Measurements from ENCODE around the gene LRP1B. TPM values are rescaled to one million over a fixed set of nuclear protein-coding genes. Genes with fewer than 3 reads are reported as not detected.

The LRP1B gene
- polyA plus RNA-seq, 1 of the 3 experiments (the other 2 are of a cell fraction): 0.28 TPM

- Histone ChIP-seq H4K20me1 (ENCODE audit: insufficient read depth) (no peaks in the 10 kb centered on the region), H3K4me3 (ENCODE audit: low read depth in 2 of 2, low read length in 1 of 2) (no peak overlapping the region), H3K36me3 (replicated peaks in 1 of 2; ENCODE audit: control insufficient read depth in 1 of 2, insufficient read depth in 2 of 2, low read length in 1 of 2) (no peaks in the 10 kb centered on the region), H3K27me3 (ENCODE audit: insufficient read depth) (no peaks in the 10 kb centered on the region), H3K4me1 (ENCODE audit: control insufficient read depth in 1 of 2, insufficient read depth in 2 of 2, low read depth in 1 of 2, low read length in 1 of 2) (no peaks in the 10 kb centered on the region), H3K9me3 (no peaks in the 10 kb centered on the region), H3K9ac (no peak overlapping the region), H3K4me2 (no peak overlapping the region), H3K79me2 (ENCODE audit: insufficient read depth) (no peaks in the 10 kb centered on the region), H3F3A (replicated peaks; ENCODE audit: insufficient read depth) (no peaks in the 10 kb centered on the region), H3K27ac (ENCODE audit: low read depth in 2 of 2, low read length in 1 of 2) (no peak overlapping the region), H2AFZ (ENCODE audit: low read depth) (no peak overlapping the region), H3K9me2 (no peaks in the 10 kb centered on the region)
- CTCF ChIA-PET: no interaction called here
- WGBS (ENCODE audit: low lambda C conversion rate): 83% methylated on average over 1 of the region's 1 CpG
- POLR2A ChIA-PET: no interaction called here
- no peak for DNase-seq
- TF ChIP-seq, protein P1, sequence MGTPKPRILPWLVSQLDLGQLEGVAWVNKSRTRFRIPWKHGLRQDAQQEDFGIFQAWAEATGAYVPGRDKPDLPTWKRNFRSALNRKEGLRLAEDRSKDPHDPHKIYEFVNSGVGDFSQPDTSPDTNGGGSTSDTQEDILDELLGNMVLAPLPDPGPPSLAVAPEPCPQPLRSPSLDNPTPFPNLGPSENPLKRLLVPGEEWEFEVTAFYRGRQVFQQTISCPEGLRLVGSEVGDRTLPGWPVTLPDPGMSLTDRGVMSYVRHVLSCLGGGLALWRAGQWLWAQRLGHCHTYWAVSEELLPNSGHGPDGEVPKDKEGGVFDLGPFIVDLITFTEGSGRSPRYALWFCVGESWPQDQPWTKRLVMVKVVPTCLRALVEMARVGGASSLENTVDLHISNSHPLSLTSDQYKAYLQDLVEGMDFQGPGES (IDR thresholded peaks at IDR 0.05; ENCODE audit: low read depth, low read length): no peak
- TF ChIP-seq FOSL2 (IDR thresholded peaks at IDR 0.05; ENCODE audit: borderline replicate concordance, low read depth) (no peak), POLR2AphosphoS5 (IDR thresholded peaks at IDR 0.05; ENCODE audit: low read depth, low read length) (no peak), ELF1 (IDR thresholded peaks at IDR 0.05) (no peak), MEF2A (IDR thresholded peaks at IDR 0.05; ENCODE audit: borderline replicate concordance, low read depth) (no peak), GABPA (IDR thresholded peaks at IDR 0.05; ENCODE audit: low read depth) (no peak), EP300 (IDR thresholded peaks at IDR 0.05; ENCODE audit: borderline replicate concordance in 1 of 2, low read depth in 1 of 2, low read length in 1 of 2) (no peak)
These were observed 295.7 kb downstream of the LRP1B start for GRCh38 chr2:141835103-141835502.

GRCh38 chr2:141828761-141829160, 302.1 kb downstream of the LRP1B start:
- no peaks in the 10 kb centered on the region for H3K4me1 ChIP-seq (ENCODE audit: control insufficient read depth in 1 of 2, insufficient read depth in 2 of 2, low read depth in 1 of 2, low read length in 1 of 2)
- H3F3A ChIP-seq (replicated peaks; ENCODE audit: insufficient read depth): no peaks in the 10 kb centered on the region
- 78% methylated on average over 6 of the region's 6 CpGs for WGBS (ENCODE audit: low lambda C conversion rate)
- CTCF ChIA-PET: interaction anchor here (0.6 kb wide), 1 partner anchor 309 kb away, joined by 3 read pairs; no protein-coding TSS in a partner anchor
- DNase-seq: no peak
- H3K9me3 ChIP-seq: no peaks in the 10 kb centered on the region
- no peaks in the 10 kb centered on the region for H4K20me1 ChIP-seq (ENCODE audit: insufficient read depth)
- no peak overlapping the region for H3K4me3 ChIP-seq (ENCODE audit: low read depth in 2 of 2, low read length in 1 of 2)
- H2AFZ ChIP-seq (ENCODE audit: low read depth): no peak overlapping the region
- H3K27ac ChIP-seq (ENCODE audit: low read depth in 2 of 2, low read length in 1 of 2): no peak overlapping the region
- POLR2A ChIA-PET: no interaction called here
- no peak overlapping the region for H3K4me2 ChIP-seq
- H3K9ac ChIP-seq: no peak overlapping the region
- H3K9me2 ChIP-seq: no peaks in the 10 kb centered on the region
- no peaks in the 10 kb centered on the region for H3K79me2 ChIP-seq (ENCODE audit: insufficient read depth)
- no peaks in the 10 kb centered on the region for H3K27me3 ChIP-seq (ENCODE audit: insufficient read depth)
- no peaks in the 10 kb centered on the region for H3K36me3 ChIP-seq (replicated peaks in 1 of 2; ENCODE audit: control insufficient read depth in 1 of 2, insufficient read depth in 2 of 2, low read length in 1 of 2)
- no peak for TF ChIP-seq EP300 (IDR thresholded peaks at IDR 0.05; ENCODE audit: borderline replicate concordance in 1 of 2, low read depth in 1 of 2, low read length in 1 of 2)
- TF ChIP-seq NRF1 (IDR thresholded peaks at IDR 0.05; ENCODE audit: low read depth, low read length): no peak
- TF ChIP-seq, protein P1 (IDR thresholded peaks at IDR 0.05; ENCODE audit: low read depth, low read length): no peak
- no peak for TF ChIP-seq NFIC (IDR thresholded peaks at IDR 0.05; ENCODE audit: borderline replicate concordance)
- TF ChIP-seq CHD2 (IDR thresholded peaks at IDR 0.05; ENCODE audit: low read length, partially characterized antibody): no peak
- no peak for TF ChIP-seq FOXJ3 (CRISPR knock-in tag; IDR thresholded peaks at IDR 0.05)
- TF ChIP-seq EZH2phosphoT487 (IDR thresholded peaks at IDR 0.05; ENCODE audit: borderline replicate concordance, low read depth): no peak
- TF ChIP-seq, protein P2, sequence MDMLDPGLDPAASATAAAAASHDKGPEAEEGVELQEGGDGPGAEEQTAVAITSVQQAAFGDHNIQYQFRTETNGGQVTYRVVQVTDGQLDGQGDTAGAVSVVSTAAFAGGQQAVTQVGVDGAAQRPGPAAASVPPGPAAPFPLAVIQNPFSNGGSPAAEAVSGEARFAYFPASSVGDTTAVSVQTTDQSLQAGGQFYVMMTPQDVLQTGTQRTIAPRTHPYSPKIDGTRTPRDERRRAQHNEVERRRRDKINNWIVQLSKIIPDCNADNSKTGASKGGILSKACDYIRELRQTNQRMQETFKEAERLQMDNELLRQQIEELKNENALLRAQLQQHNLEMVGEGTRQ (IDR thresholded peaks at IDR 0.05; ENCODE audit: borderline replicate concordance, low read depth, low read length): no peak
- TF ChIP-seq RXRA (IDR thresholded peaks at IDR 0.05; ENCODE audit: borderline replicate concordance, low read depth): no peak
- no peak for TF ChIP-seq USF1 (IDR thresholded peaks at IDR 0.05; ENCODE audit: borderline replicate concordance, low read depth)
- no peak for TF ChIP-seq GABPA (IDR thresholded peaks at IDR 0.05; ENCODE audit: low read depth)
- no peak for TF ChIP-seq GATA2 (CRISPR knock-in tag; IDR thresholded peaks at IDR 0.05)
